ENCODE data around the gene NOX3.

- TF ChIP-seq EZH2 (IDR thresholded peaks at IDR 0.05; ENCODE audit: insufficient read depth, poor library complexity, severe bottlenecking) = no peak
- no peak for TF ChIP-seq EZH2phosphoT487 (IDR thresholded peaks at IDR 0.05; ENCODE audit: insufficient read depth, low read depth)
These were observed 37.5 kb upstream of the NOX3 start for GRCh38 chr6:155493026-155493693.

All from GM23248 (cell line).